GM11168 (cell line): ENCODE data around the gene ANKRD52.

ENCODE experiments used
- in situ Hi-C: fragments of 300-500 bp; cut with MboI; formaldehyde crosslinking; loops from one replicate; pipeline ENCODE4 v1.12.0; 2022; ENCODE audit warnings: low sequenced_read_pairs; ENCODE audit not compliant: unreplicated experiment

ANKRD52 gene

DNA sequence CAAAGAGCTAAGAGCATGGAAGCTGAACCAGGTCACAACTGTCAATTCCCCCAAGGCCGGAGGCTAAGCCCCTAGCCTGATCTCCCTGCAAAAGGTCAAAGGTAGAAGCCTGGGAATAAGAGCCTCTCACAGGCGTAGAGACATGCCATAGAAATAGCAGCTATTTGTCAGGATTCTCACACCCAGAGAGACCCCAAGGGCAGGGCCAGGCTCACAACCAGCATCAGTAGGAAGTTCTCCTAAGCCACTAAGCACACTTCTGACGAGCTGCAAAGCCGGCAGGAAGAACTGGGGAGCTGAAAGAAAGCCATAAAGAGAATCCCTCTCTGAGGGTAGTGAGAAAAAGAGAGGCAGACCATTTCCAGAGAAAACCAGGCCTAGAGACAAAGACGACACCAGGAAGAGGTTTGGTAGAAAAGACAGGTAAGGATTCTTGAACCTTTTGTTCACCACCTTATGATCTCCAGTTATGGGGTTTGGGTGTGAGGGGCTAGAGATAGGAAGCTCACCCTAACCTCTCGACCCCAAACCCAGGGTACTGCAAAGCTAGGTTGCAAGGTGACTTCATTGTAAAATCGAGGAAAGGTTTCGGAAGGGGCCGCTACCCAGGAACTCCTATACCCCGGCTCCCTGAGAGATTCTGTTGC, 69.9 kb downstream of the ANKRD52 start:
- in situ Hi-C loops, result loop anchor here (5.0 kb wide), 1 partner anchor 66 kb away; no protein-coding TSS in a partner anchor
